ENCODE data around the gene PDE7B.

The PDE7B gene

DNA sequence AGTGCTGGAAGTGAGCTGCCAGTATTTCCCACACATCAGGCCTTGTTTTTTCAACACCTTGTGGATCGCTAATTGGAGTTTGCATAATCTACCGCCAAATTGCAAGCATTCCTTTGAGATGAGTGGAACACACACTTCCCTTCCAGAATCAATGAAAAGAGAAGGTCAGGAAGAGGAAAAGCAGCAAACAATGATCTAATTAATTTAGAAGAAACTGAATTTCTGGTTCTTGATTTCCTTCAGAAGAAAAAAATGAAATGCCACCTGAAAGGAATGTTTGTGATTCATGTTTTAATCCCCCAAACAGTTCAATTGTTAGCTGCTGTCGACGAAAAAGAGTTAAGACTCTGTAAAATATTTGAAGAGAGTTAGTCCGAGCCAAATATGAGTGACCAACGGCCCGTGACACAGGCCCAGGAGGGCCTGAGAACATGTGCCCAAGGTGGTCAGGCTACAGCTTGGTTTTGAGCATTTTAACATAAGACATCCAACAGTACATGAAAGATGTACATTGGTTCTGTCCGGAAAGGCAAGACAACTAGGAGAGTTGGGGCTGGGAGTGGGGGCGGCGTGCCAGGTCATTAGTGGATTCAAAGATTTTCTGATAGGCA is 216.3 kb downstream of the PDE7B start:
- H3K27me3 Mint-ChIP-seq (ENCODE audit: low read depth): no peaks in the 10 kb centered on the region
- no peaks in the 10 kb centered on the region for H3K36me3 Mint-ChIP-seq (ENCODE audit: low read depth)
- TF ChIP-seq, protein P1, sequence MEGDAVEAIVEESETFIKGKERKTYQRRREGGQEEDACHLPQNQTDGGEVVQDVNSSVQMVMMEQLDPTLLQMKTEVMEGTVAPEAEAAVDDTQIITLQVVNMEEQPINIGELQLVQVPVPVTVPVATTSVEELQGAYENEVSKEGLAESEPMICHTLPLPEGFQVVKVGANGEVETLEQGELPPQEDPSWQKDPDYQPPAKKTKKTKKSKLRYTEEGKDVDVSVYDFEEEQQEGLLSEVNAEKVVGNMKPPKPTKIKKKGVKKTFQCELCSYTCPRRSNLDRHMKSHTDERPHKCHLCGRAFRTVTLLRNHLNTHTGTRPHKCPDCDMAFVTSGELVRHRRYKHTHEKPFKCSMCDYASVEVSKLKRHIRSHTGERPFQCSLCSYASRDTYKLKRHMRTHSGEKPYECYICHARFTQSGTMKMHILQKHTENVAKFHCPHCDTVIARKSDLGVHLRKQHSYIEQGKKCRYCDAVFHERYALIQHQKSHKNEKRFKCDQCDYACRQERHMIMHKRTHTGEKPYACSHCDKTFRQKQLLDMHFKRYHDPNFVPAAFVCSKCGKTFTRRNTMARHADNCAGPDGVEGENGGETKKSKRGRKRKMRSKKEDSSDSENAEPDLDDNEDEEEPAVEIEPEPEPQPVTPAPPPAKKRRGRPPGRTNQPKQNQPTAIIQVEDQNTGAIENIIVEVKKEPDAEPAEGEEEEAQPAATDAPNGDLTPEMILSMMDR (IDR thresholded peaks at IDR 0.05; ENCODE audit: unreplicated experiment in 3 of 3): no peak
- H3K4me1 Mint-ChIP-seq: peaks cover 11% of the 10 kb centered on the region
- H3K27ac Mint-ChIP-seq: peak overlapping the region; percentile 87 to 97 (median 89)
- no peaks in the 10 kb centered on the region for H3K9me3 Mint-ChIP-seq
- no peak overlapping the region for H3K4me3 Mint-ChIP-seq

DNA sequence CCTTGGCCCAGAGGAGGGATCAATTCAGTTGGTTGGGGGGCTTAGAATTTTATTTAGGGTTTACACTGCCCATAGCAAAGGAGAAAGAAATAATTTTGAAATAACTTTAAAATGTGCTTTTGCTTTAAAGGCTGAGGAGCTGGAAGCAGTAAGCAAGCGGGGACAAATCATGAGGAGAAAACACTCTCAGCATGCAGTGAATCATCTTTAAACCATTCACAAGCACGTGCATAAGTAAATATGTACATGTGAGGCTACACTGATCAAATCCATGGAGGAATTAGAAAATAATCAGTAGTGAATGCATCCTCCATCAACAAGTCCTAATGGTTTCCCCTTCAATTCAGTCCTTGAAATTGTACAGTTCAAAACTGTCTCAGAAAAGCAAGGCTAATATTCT is 217.6 kb downstream of the PDE7B start:
- TF ChIP-seq, protein P1 (IDR thresholded peaks at IDR 0.05; ENCODE audit: unreplicated experiment in 3 of 3): no peak
- H3K4me1 Mint-ChIP-seq: peaks cover 11% of the 10 kb centered on the region
- H3K36me3 Mint-ChIP-seq (ENCODE audit: low read depth): no peaks in the 10 kb centered on the region
- H3K27me3 Mint-ChIP-seq (ENCODE audit: low read depth): no peaks in the 10 kb centered on the region
- H3K9me3 Mint-ChIP-seq: no peaks in the 10 kb centered on the region
- H3K4me3 Mint-ChIP-seq: no peak overlapping the region
- H3K27ac Mint-ChIP-seq: peak overlapping the region in 1 of 3 experiments; percentile 67

DNA sequence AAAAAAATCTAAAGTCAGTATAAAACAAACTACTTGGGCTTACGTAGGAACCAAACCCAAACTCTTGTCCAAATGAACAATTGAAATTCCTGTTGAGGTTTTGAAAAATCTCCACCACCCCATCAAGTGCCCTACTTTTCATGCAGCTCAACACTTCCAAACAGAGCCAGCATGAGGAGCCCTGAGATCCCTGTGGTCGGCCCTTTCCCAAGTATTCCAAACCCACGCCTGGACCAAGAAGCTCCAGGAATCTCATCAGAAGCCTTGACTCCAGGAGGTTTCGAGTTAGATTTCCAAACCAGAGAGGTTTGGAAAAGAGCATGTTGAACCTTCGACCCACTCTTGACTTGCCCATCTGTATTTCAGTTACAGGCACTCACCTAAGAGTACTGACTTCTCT is 219.3 kb downstream of the PDE7B start:
- H3K27me3 Mint-ChIP-seq (ENCODE audit: low read depth): no peaks in the 10 kb centered on the region
- H3K4me3 Mint-ChIP-seq: no peak overlapping the region
- no peaks in the 10 kb centered on the region for H3K36me3 Mint-ChIP-seq (ENCODE audit: low read depth)
- no peak overlapping the region for H3K27ac Mint-ChIP-seq
- TF ChIP-seq, protein P1 (IDR thresholded peaks at IDR 0.05; ENCODE audit: unreplicated experiment in 3 of 3): no peak
- no peaks in the 10 kb centered on the region for H3K9me3 Mint-ChIP-seq
- peaks cover 11% of the 10 kb centered on the region for H3K4me1 Mint-ChIP-seq

DNA sequence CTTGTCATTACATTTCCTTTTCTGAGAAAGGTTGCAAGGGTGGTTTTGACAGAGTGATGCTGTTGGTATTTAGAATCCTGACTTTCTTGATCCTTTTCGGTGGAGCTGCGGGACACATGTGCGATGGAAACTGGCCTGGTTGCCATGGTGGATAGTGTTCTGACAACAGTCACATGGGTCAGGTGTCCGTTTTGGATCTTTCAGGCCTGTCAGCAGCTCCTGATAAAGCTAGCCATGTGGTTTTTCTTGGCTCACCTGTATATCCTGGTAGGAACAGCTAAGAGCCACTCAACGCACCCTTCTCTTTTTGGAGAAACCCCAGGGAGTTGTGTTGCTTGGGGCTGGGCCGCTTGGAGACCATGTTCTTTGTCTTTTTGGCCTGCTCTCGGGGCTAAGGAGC is 221.2 kb downstream of the PDE7B start:
- Mint-ChIP-seq H3K36me3 (ENCODE audit: low read depth) (no peaks in the 10 kb centered on the region), H3K27ac (no peak overlapping the region), H3K4me3 (no peak overlapping the region), H3K9me3 (no peaks in the 10 kb centered on the region), H3K4me1 (peaks cover 6% of the 10 kb centered on the region), H3K27me3 (ENCODE audit: low read depth) (no peaks in the 10 kb centered on the region)
- TF ChIP-seq, protein P1 (IDR thresholded peaks at IDR 0.05; ENCODE audit: unreplicated experiment in 3 of 3): no peak

DNA sequence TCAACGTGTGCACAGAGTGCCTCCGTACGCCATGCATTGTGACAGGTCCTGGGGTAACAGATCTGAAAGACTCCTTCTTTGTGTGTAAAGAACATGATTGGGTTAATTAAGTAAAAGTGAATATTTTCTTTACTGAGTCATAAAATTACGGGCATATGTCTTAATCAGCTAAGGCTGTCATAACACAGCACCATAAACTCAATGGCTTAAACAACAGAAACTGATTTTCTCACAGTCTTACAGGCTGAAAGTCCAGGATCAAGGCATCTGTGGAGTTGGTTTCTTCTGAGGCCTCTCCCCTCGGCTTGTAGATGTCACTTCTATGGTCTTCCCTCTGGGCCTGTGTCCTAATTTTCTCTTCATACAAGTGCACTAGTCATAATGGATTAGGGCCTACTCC is 221.7 kb downstream of the PDE7B start:
- TF ChIP-seq, protein P1 (IDR thresholded peaks at IDR 0.05; ENCODE audit: unreplicated experiment in 3 of 3): no peak
- Mint-ChIP-seq H3K36me3 (ENCODE audit: low read depth) (no peaks in the 10 kb centered on the region), H3K9me3 (no peaks in the 10 kb centered on the region), H3K4me3 (no peak overlapping the region), H3K27ac (no peak overlapping the region), H3K4me1 (peaks cover under 1% of the 10 kb centered on the region), H3K27me3 (ENCODE audit: low read depth) (no peaks in the 10 kb centered on the region)

DNA sequence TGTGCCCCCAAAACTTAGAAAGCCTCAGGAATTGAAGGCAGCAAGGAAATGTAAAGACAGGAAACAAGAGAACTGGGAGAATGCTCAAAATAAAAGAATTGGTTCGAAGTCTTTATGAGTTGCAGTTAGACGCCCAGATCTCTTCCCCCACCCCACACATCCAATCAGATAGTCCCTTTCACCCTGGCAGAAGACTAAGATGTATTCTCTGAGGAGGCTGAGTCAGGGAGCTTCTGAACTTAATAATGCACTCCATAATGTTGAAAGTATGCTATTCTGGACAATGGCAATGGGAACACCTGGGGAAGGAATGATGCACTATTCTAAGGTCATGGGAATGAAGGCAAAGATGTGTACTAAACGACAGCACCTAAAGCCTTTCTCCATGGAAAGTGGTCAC is 225.0 kb downstream of the PDE7B start:
- no peaks in the 10 kb centered on the region for H3K36me3 Mint-ChIP-seq (ENCODE audit: low read depth)
- no peaks in the 10 kb centered on the region for H3K4me1 Mint-ChIP-seq
- no peaks in the 10 kb centered on the region for H3K9me3 Mint-ChIP-seq
- TF ChIP-seq, protein P1 (IDR thresholded peaks at IDR 0.05; ENCODE audit: unreplicated experiment in 3 of 3): no peak
- H3K4me3 Mint-ChIP-seq: no peak overlapping the region
- no peak overlapping the region for H3K27ac Mint-ChIP-seq
- no peaks in the 10 kb centered on the region for H3K27me3 Mint-ChIP-seq (ENCODE audit: low read depth)

Measured in nephron (organoid).